ENCODE results near the gene SLC6A9.

Gene SLC6A9

GRCh38 chr1:44031252-44032169 is at the start of gene SLC6A9:
SLC6A9 (minus strand) TSS chr1:44031462; CDS start chr1:44024277, 7,185 bp downstream.
- peak; percentile 10 for DNase-seq (ENCODE audit: low spot score)

- DNase-seq (ENCODE audit: low spot score), result no peak
Observed at GRCh38 chr1:44079566-44079965, 48.3 kb upstream of the SLC6A9 start.

GRCh38 chr1:44078104-44078503 is 46.8 kb upstream of the SLC6A9 start:
- DNase-seq (ENCODE audit: low spot score), result no peak

- DNase-seq (ENCODE audit: low spot score), result no peak
Observed at GRCh38 chr1:44077421-44077820, 46.2 kb upstream of the SLC6A9 start.

GRCh38 chr1:44076066-44076465 is 44.8 kb upstream of the SLC6A9 start:
- no peak for DNase-seq (ENCODE audit: low spot score)

GRCh38 chr1:44074415-44074814 is 43.2 kb upstream of the SLC6A9 start:
- DNase-seq (ENCODE audit: low spot score), result no peak

- no peak for DNase-seq (ENCODE audit: low spot score)
Observed at GRCh38 chr1:44073528-44073927, 42.3 kb upstream of the SLC6A9 start.

- no peak for DNase-seq (ENCODE audit: low spot score)
Observed at GRCh38 chr1:44072821-44073220, 41.6 kb upstream of the SLC6A9 start.

- no peak for DNase-seq (ENCODE audit: low spot score)
Observed at GRCh38 chr1:44072204-44072603, 40.9 kb upstream of the SLC6A9 start.

GRCh38 chr1:44071461-44071860 is 40.2 kb upstream of the SLC6A9 start:
- no peak for DNase-seq (ENCODE audit: low spot score)

GRCh38 chr1:44068442-44068921 is 37.2 kb upstream of the SLC6A9 start:
- no peak for DNase-seq (ENCODE audit: low spot score)

- DNase-seq (ENCODE audit: low spot score), result no peak
Observed at GRCh38 chr1:44067266-44068250, 36.3 kb upstream of the SLC6A9 start.

GRCh38 chr1:44062656-44063179 is 31.5 kb upstream of the SLC6A9 start:
- no peak for DNase-seq (ENCODE audit: low spot score)

GRCh38 chr1:44061857-44062256 is 30.6 kb upstream of the SLC6A9 start:
- DNase-seq (ENCODE audit: low spot score), result no peak

- DNase-seq (ENCODE audit: low spot score), result no peak
Observed at GRCh38 chr1:44060830-44061267, 29.6 kb upstream of the SLC6A9 start.

- DNase-seq (ENCODE audit: low spot score), result no peak
Observed at GRCh38 chr1:44059664-44060355, 28.5 kb upstream of the SLC6A9 start.

GRCh38 chr1:44059212-44059611 is 27.9 kb upstream of the SLC6A9 start:
- no peak for DNase-seq (ENCODE audit: low spot score)

- no peak for DNase-seq (ENCODE audit: low spot score)
Observed at GRCh38 chr1:44057293-44057692, 26.0 kb upstream of the SLC6A9 start.

GRCh38 chr1:44053394-44053793 is 22.1 kb upstream of the SLC6A9 start:
- no peak for DNase-seq (ENCODE audit: low spot score)

- no peak for DNase-seq (ENCODE audit: low spot score)
Observed at GRCh38 chr1:44050261-44050660, 19.0 kb upstream of the SLC6A9 start.

GRCh38 chr1:44049839-44050238 is 18.6 kb upstream of the SLC6A9 start:
- no peak for DNase-seq (ENCODE audit: low spot score)
